GOT3 (cell line): ENCODE data around the gene IDUA.

Experiments used
- DNase-seq: peaks from one replicate; lab custom pipeline; 2025; ENCODE audit warnings: mixed read lengths; lab: John Stamatoyannopoulos, UW

IDUA gene

DNA sequence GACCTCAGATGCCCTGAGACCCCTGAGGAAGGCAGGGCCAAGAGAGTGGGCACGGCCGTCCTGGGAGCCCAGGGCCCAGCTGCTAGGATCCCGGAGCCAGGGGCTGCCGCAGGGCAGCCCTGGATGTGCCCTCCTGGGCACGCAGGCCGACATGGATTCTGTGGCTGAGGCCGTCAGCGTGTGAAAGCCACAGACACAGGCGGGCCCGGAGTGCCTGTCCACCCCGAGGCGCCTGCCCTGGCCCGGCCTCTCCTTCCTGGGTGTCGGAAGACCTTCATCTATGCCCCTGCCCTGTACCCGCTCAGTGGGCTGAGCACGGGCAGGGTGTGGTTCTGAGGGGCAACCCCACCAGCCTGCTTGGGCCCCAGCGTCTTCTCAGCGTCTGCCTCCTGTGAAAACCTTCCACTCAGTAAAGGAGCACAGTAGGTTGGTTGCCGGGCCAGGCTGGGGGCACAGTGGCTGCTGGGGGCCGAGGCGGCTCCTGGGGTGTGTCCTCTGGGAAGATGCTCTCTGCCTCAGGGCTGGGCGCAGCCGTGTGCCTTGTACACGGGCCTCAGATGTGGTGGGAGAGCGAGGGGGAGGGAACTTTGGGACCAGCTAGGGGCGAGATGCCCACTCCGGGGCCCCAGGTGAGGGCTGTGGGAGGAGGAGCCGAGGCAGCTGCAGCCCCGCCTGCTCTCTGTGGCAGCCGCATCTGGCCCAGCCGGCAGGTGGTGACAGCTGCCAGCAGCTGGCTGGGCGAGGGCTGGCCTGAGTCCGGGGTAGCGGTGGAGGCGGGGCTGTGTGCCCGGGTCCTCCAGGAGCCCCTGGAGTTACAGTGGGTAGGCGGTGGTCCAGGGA, 45.3 kb downstream of the IDUA start:
- DNase-seq, result no peak

DNA sequence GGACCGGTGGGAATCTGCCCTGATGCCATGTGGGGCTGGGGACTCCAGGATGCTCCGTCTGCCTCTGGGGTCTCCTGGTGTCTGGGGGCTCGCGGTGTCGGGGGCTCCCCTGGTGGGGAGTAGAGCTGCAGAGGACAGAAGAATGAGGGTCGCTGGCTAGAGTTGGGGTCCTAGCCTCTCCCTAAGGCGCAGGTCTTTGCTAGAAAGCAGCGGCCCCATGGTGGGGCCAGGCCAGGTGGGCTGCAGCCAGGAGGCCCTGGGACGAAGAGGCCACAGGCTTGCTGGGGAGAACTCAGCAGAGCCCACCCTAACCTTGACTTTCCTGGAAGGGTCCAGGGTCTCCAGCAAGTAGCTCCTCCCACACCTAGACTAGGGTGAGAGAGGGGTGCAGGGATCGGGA, 46.0 kb downstream of the IDUA start:
- DNase-seq, result no peak

DNA sequence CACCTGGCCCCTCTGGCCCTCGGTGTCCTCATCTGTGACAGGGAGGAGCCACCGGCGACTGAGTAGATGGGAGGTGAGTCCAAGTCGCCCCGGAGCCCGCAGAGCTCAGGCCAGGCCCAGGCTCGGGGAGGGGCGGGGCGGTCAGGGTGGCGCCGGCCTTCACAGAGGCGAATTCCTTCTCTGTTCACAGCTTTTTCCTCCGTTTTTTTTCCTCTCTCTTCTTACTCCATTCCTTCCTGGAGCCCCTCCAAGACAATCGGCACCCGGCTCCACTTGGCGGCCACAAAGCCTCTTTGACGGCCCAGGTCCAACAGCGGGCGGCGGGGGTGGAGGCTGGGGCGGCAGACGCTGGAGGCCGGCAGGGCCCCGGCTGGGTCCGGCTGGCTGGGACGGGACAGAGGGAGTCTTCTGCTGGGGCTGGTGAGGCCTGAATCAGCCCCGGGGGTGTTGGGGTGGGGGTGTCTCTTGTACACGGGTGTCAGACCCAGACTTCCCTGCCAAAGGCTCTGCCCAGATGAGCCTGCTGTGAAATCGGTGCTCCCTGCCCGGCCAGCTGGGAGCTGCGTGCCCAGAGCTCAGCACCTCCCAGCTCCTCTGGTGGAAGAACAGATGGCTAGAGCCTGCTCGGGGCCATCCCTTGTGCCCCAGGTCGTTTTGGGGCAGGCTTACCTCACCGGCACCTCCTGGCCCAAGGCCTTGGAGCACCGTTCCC, 47.2 kb downstream of the IDUA start:
- DNase-seq, result no peak

DNA sequence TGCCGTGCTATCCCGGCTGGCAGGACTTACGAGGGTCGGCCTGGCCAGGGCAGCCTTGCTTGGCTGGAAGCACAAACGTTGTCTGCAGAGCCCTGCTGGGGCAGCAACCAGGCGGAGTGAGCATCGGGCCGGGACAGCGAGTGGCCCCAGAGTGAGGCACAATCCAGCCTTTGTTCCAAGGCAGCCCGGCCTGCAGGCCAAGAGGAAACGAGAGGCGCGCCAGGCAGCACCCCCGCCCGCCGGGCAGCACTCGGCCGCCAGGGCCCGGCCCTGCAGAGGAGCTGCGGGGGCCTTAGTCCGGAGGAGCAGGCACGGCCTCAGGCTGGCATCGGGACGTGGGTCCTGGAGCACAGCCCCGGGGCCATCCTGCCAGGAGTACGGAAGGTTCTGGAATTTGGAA, 48.7 kb downstream of the IDUA start:
- no peak for DNase-seq

DNA sequence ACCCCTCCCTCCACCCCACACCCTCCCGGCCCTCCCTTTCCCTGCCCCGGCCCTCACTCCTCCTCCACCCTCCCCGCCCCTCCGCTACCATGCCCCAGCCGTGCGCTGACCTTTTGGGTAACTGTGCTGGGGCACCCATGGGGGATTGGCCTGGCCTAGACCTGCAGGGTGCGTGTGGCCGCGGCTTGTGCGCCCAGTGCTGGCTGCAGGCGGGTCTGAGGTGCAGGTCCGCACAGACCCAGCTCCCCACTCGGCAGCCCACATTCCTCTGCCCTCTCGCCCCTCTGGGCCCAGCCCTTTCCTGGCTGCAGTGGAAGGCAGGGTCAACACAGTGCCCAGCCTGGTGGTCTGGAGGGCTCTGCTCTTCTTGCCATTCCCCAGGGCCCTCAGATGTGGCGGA, 49.3 kb downstream of the IDUA start:
- DNase-seq, result no peak

DNA sequence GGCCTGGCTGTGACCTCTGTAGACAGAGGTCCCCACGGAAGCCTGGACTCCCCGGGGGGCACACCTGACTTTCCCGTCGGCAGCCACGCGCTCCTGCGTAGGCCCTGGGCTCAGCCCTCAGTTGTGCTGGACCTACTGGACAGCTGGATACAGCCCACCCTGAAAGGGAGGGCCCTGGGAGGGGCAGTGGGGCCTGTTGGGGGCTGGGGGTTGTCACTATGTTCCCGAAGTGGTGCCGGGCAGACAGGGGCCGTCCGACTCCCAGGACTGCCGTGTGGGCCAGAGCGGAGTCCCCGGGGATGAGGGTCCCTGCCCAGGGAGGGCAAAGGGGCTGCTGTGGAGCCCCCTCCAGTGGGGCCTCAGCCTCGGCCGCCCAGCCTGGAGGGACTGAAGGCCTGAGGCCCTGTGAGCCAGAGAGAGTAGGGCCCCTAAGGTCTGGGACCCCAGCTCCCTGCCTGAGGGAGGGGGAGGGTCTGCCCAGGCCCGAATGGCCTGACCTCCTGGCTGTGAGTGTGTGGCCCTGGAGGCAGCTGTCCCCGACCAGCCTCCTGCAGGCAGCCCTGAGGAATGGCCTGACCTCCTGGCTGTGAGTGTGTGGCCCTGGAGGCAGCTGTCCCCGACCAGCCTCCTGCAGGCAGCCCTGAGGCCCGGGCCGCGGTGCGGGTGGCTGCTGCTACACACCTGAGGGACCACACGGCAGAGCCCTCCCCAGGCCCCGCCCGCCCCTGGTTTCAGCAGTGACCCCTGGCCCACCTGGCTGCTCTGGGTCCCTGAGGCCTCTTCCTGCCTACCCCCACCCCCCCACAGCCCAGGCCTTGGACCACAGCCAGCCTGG, 50.3 kb downstream of the IDUA start:
- no peak for DNase-seq

DNA sequence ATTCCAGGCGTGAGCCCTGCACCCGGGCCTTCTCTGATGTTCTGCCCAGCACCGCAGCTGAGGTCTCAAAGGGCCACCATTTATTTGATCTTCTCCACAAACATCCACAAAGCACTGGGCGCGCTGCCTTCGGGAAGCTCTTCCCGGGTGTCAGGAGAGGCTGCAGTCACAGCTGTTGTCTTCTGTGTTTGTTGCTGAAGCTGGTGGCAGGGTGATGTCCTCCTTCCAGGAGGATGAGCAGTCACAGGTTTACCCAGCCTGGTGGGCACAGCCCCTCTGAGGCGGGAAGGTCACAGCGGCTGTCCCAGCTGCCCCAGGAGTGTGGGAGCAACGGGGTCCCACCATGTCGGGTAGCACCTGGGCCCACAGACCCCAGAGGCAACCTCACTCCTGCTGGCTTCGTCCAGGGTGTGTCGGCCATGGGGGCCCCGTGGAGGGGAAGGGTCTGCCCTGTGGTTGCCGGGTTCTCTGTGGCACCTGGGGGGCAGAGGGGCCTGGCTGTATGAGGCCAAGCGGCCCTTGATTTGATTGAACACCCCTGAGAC, 52.2 kb downstream of the IDUA start:
- no peak for DNase-seq

DNA sequence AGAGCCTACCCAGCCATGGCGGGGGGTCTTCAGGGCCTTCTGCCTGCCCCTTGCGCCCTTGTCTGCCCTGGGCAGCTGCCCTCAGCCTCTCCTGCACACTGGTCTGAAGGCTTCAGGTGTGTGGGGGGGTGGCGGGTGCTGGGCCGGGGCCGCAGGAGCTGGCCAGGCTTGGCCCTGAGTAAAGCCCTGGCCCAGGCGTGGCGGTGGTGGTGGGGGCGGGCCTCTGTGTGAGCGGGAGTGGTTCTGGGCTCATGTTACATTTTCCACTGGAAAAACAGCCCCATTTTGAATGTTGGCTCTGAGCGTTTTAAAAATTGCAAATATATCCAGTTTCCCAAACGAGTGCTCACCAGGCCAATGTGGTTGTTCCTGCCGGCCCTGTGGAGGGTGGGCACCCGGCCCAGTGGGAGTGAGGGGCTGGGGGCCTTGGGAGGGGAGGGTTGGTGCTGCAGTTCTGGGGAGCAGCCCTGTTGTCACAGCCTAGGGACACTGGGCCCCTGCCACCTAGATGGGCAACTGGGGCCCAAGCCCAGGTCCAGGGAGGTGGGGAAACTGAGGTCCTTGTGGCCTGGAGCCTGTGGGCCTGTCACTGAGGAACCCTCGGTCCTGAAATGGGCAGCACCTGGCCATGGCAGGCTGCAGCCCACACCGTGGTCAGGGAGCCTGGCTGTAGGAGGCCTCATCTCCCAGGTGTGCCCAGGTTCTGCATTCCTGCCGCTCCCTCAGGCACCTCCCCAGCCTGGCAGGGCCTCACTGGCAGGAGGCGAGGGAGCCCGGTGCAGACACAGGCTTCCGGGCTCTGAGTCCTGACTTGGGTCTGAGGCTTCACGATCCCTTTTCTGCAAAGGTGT, 52.9 kb downstream of the IDUA start:
- no peak for DNase-seq

DNA sequence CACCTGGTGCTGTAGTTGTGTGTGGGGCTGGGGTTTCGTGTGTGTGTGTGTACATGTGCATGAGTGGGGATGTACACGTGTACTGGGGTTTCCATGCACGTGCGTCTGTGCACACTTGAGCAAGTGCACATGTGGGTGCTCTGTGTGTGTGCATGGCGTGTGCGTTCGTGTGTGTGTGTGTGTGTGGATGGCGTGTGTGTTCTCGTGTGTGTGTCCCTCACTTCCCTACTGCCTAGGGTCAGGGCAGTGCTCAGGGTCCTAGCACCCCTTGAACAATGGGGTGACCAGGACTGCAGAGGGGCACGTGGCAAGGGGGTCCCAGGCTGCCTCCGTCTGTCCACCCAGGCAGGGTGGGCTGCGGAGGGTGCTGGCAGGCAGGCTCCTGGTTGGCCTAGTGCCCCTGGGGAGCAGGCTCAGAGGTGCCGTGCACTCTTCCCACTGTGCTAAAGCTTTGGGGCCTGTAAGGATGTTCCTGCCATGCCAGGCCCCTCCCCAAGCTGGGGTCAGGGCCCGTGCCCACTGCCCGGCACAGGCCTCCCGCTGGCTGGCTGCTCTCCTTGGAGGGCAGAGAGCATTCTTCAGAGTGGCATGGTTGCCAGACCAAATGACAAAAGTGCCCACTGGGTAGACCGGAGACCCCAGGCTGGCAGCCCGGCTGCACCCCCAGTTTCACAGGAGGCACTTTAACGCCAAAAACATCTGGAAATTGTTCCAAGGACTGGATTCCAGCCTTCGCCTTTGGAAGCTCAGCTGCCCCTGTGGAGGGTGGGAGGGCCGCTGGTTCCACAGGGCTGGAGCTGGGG, 53.7 kb downstream of the IDUA start:
- DNase-seq, result no peak

DNA sequence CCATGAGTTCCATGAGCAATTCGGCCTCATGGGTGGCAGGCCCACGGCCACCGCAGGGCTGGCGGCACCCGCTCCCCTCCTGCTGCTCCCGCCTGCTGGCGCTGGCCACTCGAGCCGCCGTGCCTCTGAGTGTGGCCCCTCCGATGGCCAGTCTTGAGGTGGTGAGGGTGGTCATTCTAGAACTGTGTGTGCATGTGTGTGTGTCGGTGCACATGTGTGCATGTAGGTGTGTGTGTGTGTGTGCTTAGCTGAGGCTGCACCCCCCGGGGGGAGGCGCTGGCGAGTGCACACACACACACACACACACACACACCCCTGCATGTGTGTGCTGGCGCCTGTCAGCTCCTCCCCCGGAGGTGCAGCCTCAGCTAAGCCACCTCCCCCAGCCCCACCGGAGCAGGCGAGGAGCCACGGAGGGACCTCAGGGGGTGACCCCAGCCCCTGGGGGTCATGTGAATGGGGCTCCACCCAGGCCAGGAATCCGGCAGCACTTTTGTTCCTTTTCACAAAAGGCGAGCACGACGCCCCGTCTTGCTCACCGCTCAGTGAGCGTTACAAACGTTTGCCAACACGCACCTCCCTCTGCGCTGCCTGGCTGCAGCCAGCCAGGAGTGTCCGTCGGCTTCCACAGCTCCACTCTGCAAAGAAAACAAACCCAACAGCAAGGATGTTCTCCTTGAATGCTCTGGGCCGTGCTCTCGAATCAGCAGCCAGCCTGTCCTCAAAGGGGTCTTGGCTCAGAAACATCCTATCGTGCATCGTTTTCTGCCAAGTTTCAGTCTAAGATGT, 54.5 kb downstream of the IDUA start:
- no peak for DNase-seq

DNA sequence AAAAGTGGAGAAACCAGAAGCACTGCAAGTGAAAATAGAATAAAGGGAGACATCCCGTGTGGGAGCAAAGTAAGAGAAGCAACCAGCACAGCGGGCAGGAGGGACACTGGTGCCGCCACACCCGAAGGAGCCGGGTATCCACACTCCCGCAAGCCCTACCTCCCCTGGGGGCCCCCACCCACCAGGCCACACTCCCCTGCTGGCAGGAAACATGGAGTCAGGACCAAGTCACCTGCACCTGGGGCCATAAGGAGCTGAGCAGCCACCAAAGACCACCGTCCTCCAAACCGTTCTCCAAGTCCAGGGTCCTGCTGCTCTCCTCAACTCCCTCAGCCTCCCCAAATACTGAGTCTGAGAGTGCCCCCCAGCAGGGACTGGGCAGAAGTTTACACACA, 55.1 kb downstream of the IDUA start:
- DNase-seq, result no peak

DNA sequence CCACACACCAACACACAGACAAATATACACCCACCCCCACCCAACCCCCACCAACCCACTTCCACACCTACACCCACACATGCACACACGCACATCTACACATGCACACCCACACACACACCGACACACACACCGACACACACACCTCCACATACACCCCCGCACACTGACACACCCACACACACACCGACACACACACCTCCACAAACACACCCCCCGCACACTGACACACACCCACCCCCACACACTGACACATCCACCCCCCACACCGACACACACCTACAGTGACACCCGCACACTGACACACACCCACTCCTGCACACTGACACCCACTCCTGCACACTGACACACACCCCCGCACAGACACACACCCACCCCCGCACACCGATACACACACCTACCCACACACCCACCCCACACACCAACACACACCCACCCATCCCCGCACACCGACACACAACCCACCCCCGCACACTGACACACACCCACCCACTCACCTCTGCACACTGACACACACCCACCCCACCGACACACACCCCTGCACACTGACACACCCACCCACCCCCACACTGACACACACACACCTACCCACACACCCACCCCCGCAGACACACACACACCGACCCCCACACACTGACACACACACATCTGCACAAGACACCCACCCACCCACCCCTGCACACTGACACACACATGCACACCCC, 55.7 kb downstream of the IDUA start:
- no peak for DNase-seq

DNA sequence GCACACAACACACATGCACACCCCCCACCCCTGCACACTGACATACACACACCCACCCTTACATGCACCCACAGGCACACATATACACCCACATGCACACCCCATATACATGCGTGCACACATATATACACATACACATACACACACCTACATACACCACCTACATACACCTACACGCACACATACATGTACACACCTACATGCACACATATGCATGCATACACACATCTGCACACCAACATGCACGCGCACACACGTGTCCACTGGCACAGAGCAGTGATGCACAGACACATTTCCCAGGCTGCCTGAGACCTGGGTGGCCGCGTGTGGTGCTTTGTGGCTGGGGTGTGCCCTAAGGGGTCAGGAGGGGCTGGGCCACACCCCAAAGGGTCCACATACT, 56.3 kb downstream of the IDUA start:
- DNase-seq, result no peak

DNA sequence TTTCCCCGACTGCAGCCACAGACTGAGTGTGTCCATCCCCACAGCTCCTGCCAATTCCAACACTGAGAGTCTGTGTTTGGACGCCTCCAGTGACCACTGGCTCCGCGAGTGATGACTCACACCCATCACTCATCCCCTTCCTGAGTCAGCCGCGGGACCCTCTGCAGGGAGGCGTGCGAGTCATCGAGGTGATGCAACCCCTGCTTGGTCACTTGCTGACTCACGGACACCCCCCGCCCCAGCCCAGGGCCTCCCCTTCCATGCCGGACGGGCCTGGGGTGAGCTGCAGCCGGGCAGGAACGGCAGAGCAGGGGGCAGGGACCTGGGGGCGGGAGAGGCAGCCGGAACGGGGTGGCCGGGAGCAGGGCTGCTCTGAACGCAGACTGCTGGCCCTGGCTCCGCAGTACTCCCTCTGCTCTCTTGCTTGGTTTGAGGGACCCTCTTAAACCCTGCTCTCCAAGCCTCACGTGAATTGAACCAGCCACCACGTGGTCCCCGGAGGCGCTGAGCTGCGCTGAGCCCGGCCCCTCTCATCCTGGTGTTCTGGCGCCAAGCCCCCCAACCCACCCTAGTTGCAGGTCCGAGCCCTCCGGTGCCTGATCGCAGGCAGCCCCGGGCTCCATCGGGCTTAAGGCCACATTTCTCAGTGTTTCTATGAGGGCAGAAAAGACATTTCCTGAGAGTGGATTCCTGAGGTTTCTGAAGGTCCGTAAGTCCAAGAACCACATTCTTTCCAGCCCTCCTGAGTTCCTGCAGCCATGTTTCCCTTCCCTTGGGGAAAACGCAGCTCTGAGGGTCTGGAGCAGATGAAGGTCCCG, 57.0 kb downstream of the IDUA start:
- peak; percentile 94 for DNase-seq

DNA sequence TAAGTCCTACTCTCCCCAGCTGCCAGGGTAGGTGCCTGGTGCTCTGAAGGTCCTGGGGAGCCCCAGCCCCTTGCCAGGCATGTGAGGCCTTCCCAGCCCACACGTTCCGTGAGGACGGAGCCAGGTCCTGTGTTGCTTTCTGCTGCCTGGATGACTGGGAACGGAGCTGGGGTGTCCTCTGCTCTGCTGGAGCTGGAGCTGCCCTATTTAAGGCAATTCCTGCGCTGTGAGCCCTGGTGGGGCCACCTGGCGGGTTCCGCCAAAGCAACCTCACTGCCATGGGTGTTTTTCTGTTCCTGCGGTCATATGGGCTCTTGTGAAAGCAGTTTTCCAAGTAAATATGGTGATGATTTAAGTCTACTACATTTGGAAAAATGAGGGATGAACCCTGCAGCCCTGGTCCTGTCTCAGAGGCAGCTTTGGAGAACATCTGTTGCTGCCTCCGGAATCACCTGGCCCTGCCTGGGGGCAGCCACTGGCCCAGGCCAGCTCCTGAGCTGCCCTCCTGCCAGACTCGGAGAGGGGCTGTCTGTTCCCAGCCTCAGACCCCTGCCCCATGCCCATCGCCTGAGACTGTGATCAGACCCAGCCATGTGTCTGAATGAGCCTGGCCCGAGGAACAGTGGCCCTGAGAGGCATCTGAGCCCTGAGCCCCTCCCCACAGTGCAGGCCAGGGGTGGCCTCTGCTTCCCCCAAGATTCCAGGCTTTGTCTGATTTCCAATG, 57.8 kb downstream of the IDUA start:
- DNase-seq, result no peak

DNA sequence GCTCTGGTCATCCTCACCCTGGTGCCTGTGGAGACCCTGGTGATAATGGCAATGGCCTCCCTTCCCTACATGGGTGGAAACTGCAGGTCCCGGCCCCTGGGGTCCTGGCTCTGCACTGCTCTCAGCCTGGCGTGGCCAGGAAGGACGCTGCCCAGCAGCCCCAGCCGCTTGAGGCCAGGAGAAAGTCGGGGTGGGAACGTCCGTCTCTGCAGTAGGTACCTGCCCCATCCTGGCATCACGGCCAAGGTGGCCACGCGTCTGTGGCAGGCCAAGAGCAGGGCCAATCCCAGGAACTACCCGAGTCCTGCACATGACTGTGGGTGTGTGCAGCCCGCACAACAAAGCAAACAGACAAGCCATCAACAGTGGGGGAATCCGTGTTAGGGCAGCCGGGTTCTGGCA, 58.4 kb downstream of the IDUA start:
- no peak for DNase-seq

DNA sequence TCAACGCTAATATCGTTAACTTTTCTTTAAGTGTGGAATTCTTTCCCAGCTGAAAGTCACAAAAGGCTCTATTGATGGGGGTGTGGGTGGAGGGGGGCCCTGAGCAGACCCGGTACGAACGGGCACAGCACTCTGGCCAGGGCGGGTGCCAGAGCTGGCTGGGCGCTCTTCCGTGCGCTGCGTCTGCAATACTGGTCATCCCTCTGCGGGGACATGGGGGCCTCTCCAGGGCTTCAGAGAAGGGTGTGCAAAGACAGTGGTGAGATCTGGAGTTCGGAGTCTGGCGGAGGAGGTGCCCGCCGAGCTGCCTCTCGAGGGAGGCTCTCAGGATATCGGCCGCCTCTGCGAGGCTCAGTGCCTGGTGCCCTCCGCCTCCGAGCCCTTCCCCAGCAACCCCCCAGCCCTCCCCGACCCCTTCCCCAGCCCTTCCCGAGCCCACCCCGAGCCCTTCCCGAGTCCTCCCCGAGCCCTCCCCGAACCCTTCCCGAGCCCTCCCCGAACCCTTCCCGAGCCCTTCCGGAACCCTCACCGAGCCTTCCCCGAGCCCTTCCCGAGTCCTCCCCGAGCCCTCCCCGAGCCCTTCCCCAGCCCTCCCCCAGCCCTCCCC, 58.9 kb downstream of the IDUA start:
- DNase-seq, result no peak
